Measurements from ENCODE around the gene NPW.

Gene NPW

DNA sequence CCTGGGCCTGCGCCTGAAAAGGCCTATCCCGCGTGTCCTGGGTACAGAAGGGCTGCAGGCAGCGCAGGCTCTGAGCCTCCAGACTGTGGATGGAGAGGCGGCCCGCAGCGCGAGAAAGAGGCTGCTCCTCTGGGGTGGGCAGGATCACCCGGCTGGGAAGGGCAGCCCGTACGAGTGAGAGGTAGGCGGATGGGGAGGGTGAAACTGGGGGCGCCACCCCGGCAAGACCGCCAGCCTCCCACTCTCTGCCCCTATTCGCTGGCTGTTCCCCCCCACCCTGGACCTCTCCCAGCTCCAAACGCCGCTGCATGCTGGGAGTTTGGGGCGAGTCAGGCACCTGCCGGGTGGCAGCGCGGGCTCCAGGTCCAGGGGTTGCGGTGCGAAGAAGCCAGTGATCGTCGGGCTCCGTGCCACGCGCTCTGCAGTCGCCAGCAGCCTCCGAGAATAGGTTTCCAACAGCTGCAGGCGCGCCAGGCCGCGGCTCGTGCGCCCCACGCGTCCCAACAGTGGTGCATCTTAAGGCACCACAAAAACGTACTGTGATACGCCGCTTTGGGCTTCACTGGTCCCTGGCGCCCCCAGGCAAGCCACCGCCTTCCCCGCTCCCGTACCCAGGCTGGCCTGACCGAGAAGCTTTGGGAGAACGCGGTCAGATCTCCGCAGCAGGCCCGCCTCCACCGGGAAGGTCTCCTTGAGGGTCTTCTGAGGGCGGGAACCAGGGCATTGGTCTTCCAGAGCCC is 39.4 kb upstream of the NPW start:
- TF ChIP-seq, protein P1, sequence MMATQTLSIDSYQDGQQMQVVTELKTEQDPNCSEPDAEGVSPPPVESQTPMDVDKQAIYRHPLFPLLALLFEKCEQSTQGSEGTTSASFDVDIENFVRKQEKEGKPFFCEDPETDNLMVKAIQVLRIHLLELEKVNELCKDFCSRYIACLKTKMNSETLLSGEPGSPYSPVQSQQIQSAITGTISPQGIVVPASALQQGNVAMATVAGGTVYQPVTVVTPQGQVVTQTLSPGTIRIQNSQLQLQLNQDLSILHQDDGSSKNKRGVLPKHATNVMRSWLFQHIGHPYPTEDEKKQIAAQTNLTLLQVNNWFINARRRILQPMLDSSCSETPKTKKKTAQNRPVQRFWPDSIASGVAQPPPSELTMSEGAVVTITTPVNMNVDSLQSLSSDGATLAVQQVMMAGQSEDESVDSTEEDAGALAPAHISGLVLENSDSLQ (IDR thresholded peaks at IDR 0.05), result no peak
- TF ChIP-seq CTBP1 (IDR thresholded peaks at IDR 0.05; ENCODE audit: borderline replicate concordance) (no peak), ELF4 (IDR thresholded peaks at IDR 0.05) (no peak), TARDBP (IDR thresholded peaks at IDR 0.05) (no peak), FOXM1 (IDR thresholded peaks at IDR 0.05; ENCODE audit: borderline replicate concordance) (no peak), SP1 (IDR thresholded peaks at IDR 0.05) (no peak), FOXK2 (IDR thresholded peaks at IDR 0.05) (no peak), NFRKB (IDR thresholded peaks at IDR 0.05) (no peak), FOXA1 (IDR thresholded peaks at IDR 0.05) (no peak), SUZ12 (IDR thresholded peaks at IDR 0.05) (no peak), ARNT (IDR thresholded peaks at IDR 0.05) (no peak), HDGF (IDR thresholded peaks at IDR 0.05; ENCODE audit: borderline replicate concordance) (no peak), ZNF384 (IDR thresholded peaks at IDR 0.05) (no peak), BHLHE40 (IDR thresholded peaks at IDR 0.05; ENCODE audit: borderline replicate concordance) (no peak), L3MBTL2 (conservative IDR thresholded peaks at IDR 0.05) (no peak), LEF1 (IDR thresholded peaks at IDR 0.05; ENCODE audit: borderline replicate concordance) (no peak)

DNA sequence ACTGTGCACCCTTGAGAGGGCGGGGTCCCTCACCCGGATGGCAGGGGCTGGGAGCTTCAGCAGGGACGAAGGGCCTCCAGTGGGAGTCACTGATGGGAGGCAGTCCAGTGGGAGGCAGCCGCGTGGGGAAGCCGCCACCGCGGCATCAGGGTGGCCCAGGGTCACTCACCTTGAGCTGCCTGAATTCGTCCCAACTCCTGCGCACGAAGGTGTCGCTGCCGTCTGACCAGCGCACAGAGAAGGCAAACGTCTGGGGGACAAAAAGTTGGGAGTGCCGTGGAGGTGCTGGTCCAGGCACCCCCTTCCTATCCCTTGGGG is 38.9 kb upstream of the NPW start:
- POLR2A ChIA-PET, result interaction anchor here (0.6 to 9.2 kb wide), 3 partner anchors 9 to 175 kb away, joined by 3 to 88 read pairs (median 27); partner anchors contain the start of genes RNF151, RPS2, TBL3 and TRAF7
- CTCF ChIA-PET, result interaction anchor here (1.4 kb wide), 1 partner anchor 39 kb away, joined by 4 read pairs; no protein-coding TSS in a partner anchor
- DNase-seq (ENCODE audit: extremely low spot score), result no peak
- TF ChIP-seq ELF4 (IDR thresholded peaks at IDR 0.05) (no peak), SUZ12 (IDR thresholded peaks at IDR 0.05) (no peak), FOXM1 (IDR thresholded peaks at IDR 0.05; ENCODE audit: borderline replicate concordance) (no peak), FOXA1 (IDR thresholded peaks at IDR 0.05) (no peak), LEF1 (IDR thresholded peaks at IDR 0.05; ENCODE audit: borderline replicate concordance) (no peak), SP1 (IDR thresholded peaks at IDR 0.05) (no peak), CTBP1 (IDR thresholded peaks at IDR 0.05; ENCODE audit: borderline replicate concordance) (no peak), ZNF384 (IDR thresholded peaks at IDR 0.05) (no peak), TARDBP (IDR thresholded peaks at IDR 0.05) (no peak), ARNT (IDR thresholded peaks at IDR 0.05) (no peak), NFRKB (IDR thresholded peaks at IDR 0.05) (no peak), FOXK2 (IDR thresholded peaks at IDR 0.05) (no peak)
- TF ChIP-seq, protein P1 (IDR thresholded peaks at IDR 0.05), result no peak

More for the DNA sequence above, 39.4 kb upstream of the NPW start:
- no peak for DNase-seq (ENCODE audit: extremely low spot score)
- POLR2A ChIA-PET, result interaction anchor here (3.5 to 9.2 kb wide), 2 partner anchors 8 to 15 kb away, joined by 27 to 88 read pairs; partner anchors contain the start of genes RNF151, RPS2 and TBL3
- CTCF ChIA-PET, result no interaction called here

DNA sequence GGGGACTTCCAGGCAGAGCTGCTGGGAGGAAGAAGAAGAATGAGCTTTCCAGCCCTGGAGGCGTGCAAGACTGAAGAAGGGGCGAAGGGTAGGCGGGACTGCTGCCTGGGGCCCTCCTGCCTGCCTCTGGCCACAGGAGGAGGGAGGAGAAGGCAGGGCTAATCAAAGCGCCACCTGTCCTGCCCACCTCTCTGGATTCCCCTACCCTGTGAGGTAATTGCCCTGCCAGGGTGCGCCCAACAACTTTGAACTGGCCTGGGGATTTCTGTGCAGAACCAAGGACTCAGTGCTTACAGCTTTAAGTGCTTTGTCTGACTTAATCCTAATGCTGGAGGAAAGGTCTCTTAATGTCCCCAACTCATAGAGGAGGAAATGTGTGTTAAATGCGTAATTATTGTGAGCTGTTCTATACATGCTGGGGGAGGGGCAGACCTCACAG is 38.2 kb upstream of the NPW start, which contains the start of gene NOXO1:
Gene NOXO1, minus strand, starts transcription at position 72 of the 439 bp plus-strand sequence. CDS start 290 bp downstream, outside the sequence.
- ChIA-PET POLR2A (interaction anchor here (0.6 to 9.2 kb wide), 5 partner anchors 10 to 174 kb away, joined by 3 to 88 read pairs (median 6); partner anchors contain the start of genes MSRB1, RNF151, RPS2 and TBL3), CTCF (interaction anchor here (0.9 to 1.4 kb wide), 3 partner anchors 22 to 42 kb away, joined by 3 to 5 read pairs (median 4); no protein-coding TSS in a partner anchor)
- no peak for DNase-seq (ENCODE audit: extremely low spot score)
- TF ChIP-seq ZNF384 (IDR thresholded peaks at IDR 0.05) (no peak), CTBP1 (IDR thresholded peaks at IDR 0.05; ENCODE audit: borderline replicate concordance) (no peak), ARNT (IDR thresholded peaks at IDR 0.05) (no peak), LEF1 (IDR thresholded peaks at IDR 0.05; ENCODE audit: borderline replicate concordance) (no peak), FOXA1 (IDR thresholded peaks at IDR 0.05) (no peak), L3MBTL2 (conservative IDR thresholded peaks at IDR 0.05) (no peak), SP1 (IDR thresholded peaks at IDR 0.05) (no peak), FOXK2 (IDR thresholded peaks at IDR 0.05) (no peak), ELF4 (IDR thresholded peaks at IDR 0.05) (no peak), SUZ12 (IDR thresholded peaks at IDR 0.05) (no peak), FOXM1 (IDR thresholded peaks at IDR 0.05; ENCODE audit: borderline replicate concordance) (no peak), TARDBP (IDR thresholded peaks at IDR 0.05) (no peak), HDGF (IDR thresholded peaks at IDR 0.05; ENCODE audit: borderline replicate concordance) (no peak), NFRKB (IDR thresholded peaks at IDR 0.05) (no peak), BHLHE40 (IDR thresholded peaks at IDR 0.05; ENCODE audit: borderline replicate concordance) (no peak)
- TF ChIP-seq, protein P1 (IDR thresholded peaks at IDR 0.05), result no peak

DNA sequence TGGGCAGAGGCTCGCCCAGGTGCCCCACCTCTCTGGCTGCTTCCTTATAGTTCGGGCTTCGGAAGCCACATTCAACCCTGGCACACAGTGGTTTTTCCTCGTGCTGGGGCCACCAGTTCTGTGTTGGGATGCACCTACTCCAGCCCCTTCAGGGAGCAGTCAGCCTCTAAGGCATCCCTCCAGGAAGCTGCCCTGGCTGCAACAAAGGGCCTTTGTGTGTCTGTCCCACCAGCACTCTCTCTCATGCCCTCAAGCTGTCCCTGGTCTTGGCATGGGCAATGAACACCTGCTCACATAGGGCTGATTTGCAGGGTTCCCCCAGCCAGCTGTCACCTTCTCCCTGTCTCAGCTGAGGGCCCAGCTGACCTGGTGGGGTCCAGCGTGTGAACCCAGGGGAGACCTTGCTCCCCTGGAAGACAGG is 37.6 kb upstream of the NPW start:
- POLR2A ChIA-PET, result interaction anchor here (0.9 to 9.2 kb wide), 6 partner anchors 10 to 39 kb away, joined by 3 to 88 read pairs (median 6); partner anchors contain the start of genes MSRB1, RNF151, RPS2 and TBL3
- no peak for DNase-seq (ENCODE audit: extremely low spot score)
- CTCF ChIA-PET, result interaction anchor here (0.9 to 1.4 kb wide), 4 partner anchors 22 to 44 kb away, joined by 3 to 5 read pairs (median 4); partner anchors contain the start of gene NHERF2
- TF ChIP-seq FOXA1 (IDR thresholded peaks at IDR 0.05), result no peak
- TF ChIP-seq ZNF384 (IDR thresholded peaks at IDR 0.05), result no peak
- no peak for TF ChIP-seq FOXM1 (IDR thresholded peaks at IDR 0.05; ENCODE audit: borderline replicate concordance)
- TF ChIP-seq SP1 (IDR thresholded peaks at IDR 0.05), result no peak
- TF ChIP-seq HDGF (IDR thresholded peaks at IDR 0.05; ENCODE audit: borderline replicate concordance), result no peak
- TF ChIP-seq, protein P1 (IDR thresholded peaks at IDR 0.05), result no peak
- TF ChIP-seq NFRKB (IDR thresholded peaks at IDR 0.05), result no peak
- TF ChIP-seq L3MBTL2 (conservative IDR thresholded peaks at IDR 0.05), result no peak
- TF ChIP-seq SUZ12 (IDR thresholded peaks at IDR 0.05), result no peak
- TF ChIP-seq TARDBP (IDR thresholded peaks at IDR 0.05), result no peak
- no peak for TF ChIP-seq ELF4 (IDR thresholded peaks at IDR 0.05)
- TF ChIP-seq FOXK2 (IDR thresholded peaks at IDR 0.05), result no peak
- TF ChIP-seq LEF1 (IDR thresholded peaks at IDR 0.05; ENCODE audit: borderline replicate concordance), result no peak
- no peak for TF ChIP-seq CTBP1 (IDR thresholded peaks at IDR 0.05; ENCODE audit: borderline replicate concordance)
- no peak for TF ChIP-seq ARNT (IDR thresholded peaks at IDR 0.05)
- no peak for TF ChIP-seq BHLHE40 (IDR thresholded peaks at IDR 0.05; ENCODE audit: borderline replicate concordance)

Measured in HEK293T (cell line).